A673 (cell line): ENCODE results near the gene BUB1.

Experiments used
- EZH2 ChIP-seq: fragments of 200-600 bp; sonication (generic); IDR thresholded peaks from 2 replicates; pipeline ENCODE4 v1.6.1; 2017; ENCODE audit warnings: borderline replicate concordance, low read depth, mild to moderate bottlenecking, mixed read lengths, antibody characterized with exemption, low read length; ENCODE audit not compliant: poor library complexity, severe bottlenecking
- TF ChIP-seq, protein P1 (sequence below): fragments of 300-800, 200-600 bp; sonication (generic); conservative IDR thresholded peaks from 2 replicates; pipeline ENCODE4 v1.5.1; 2017; ENCODE audit warnings: low read depth, mild to moderate bottlenecking, antibody characterized with exemption, low read length, moderate library complexity, mixed read lengths

- TF ChIP-seq, protein P1, sequence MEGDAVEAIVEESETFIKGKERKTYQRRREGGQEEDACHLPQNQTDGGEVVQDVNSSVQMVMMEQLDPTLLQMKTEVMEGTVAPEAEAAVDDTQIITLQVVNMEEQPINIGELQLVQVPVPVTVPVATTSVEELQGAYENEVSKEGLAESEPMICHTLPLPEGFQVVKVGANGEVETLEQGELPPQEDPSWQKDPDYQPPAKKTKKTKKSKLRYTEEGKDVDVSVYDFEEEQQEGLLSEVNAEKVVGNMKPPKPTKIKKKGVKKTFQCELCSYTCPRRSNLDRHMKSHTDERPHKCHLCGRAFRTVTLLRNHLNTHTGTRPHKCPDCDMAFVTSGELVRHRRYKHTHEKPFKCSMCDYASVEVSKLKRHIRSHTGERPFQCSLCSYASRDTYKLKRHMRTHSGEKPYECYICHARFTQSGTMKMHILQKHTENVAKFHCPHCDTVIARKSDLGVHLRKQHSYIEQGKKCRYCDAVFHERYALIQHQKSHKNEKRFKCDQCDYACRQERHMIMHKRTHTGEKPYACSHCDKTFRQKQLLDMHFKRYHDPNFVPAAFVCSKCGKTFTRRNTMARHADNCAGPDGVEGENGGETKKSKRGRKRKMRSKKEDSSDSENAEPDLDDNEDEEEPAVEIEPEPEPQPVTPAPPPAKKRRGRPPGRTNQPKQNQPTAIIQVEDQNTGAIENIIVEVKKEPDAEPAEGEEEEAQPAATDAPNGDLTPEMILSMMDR: no peak
- no peak for TF ChIP-seq EZH2
Observed at GRCh38 chr2:110691612-110692258, 13.9 kb upstream of the BUB1 start.
